ENCODE results near the gene APBB2.
"Not testable (repeated sequence)": the region's sequence is repeated elsewhere in the genome, so short reads cannot be mapped to it uniquely, and the experiment has no call there.

The APBB2 gene

GRCh38 chr4:40993296-40993693, 221.0 kb downstream of the APBB2 start:
- H3K4me1 Mint-ChIP-seq; H3K27ac Mint-ChIP-seq; H3K4me3 Mint-ChIP-seq; H3K36me3 Mint-ChIP-seq (ENCODE audit: low read depth); DNase-seq; H3K27me3 Mint-ChIP-seq; ATAC-seq; H3K9me3 Mint-ChIP-seq: not testable (repeated sequence)

- H3K4me3 Mint-ChIP-seq = no peak overlapping the region
- ATAC-seq (no peak), DNase-seq (no peak)
- peaks cover 6% of the 10 kb centered on the region for H3K4me1 Mint-ChIP-seq
- H3K27me3 Mint-ChIP-seq = peaks cover 6% of the 10 kb centered on the region
- no peaks in the 10 kb centered on the region for H3K9me3 Mint-ChIP-seq
- no peak overlapping the region for H3K27ac Mint-ChIP-seq
- no peaks in the 10 kb centered on the region for H3K36me3 Mint-ChIP-seq (ENCODE audit: low read depth)
These were observed 221.7 kb downstream of the APBB2 start for GRCh38 chr4:40992472-40993295.

- H3K4me1 Mint-ChIP-seq = peaks cover 6% of the 10 kb centered on the region
These were observed 222.4 kb downstream of the APBB2 start for GRCh38 chr4:40991908-40992307.

GRCh38 chr4:40990899-40991265, 223.5 kb downstream of the APBB2 start:
- no peak overlapping the region for H3K27ac Mint-ChIP-seq
- no peaks in the 10 kb centered on the region for H3K36me3 Mint-ChIP-seq (ENCODE audit: low read depth)
- DNase-seq (no peak), ATAC-seq (no peak)
- H3K27me3 Mint-ChIP-seq = peaks cover 2% of the 10 kb centered on the region
- H3K9me3 Mint-ChIP-seq = no peaks in the 10 kb centered on the region
- H3K4me1 Mint-ChIP-seq = peaks cover 6% of the 10 kb centered on the region
- H3K4me3 Mint-ChIP-seq = no peak overlapping the region

More at GRCh38 chr4:40991908-40992307, 222.4 kb downstream of the APBB2 start:
- Mint-ChIP-seq H3K4me3 (no peak overlapping the region), H3K36me3 (ENCODE audit: low read depth) (no peaks in the 10 kb centered on the region), H3K27ac (no peak overlapping the region), H3K9me3 (no peaks in the 10 kb centered on the region), H3K27me3 (peaks cover 6% of the 10 kb centered on the region)
- no peak for DNase-seq
- ATAC-seq = no peak

- Mint-ChIP-seq H3K4me3 (no peak overlapping the region), H3K36me3 (ENCODE audit: low read depth) (no peaks in the 10 kb centered on the region), H3K4me1 (peaks cover 6% of the 10 kb centered on the region), H3K27ac (no peak overlapping the region), H3K9me3 (no peaks in the 10 kb centered on the region), H3K27me3 (peaks cover 2% of the 10 kb centered on the region)
- DNase-seq (no peak), ATAC-seq (no peak)
These were observed 224.0 kb downstream of the APBB2 start for GRCh38 chr4:40990236-40990898.

- Mint-ChIP-seq H3K9me3 (no peaks in the 10 kb centered on the region), H3K4me1 (no peaks in the 10 kb centered on the region), H3K27ac (no peak overlapping the region), H3K4me3 (no peak overlapping the region), H3K36me3 (ENCODE audit: low read depth) (no peaks in the 10 kb centered on the region), H3K27me3 (peaks cover 4% of the 10 kb centered on the region)
- ATAC-seq = no peak
- DNase-seq = no peak
These were observed 227.2 kb downstream of the APBB2 start for GRCh38 chr4:40987151-40987550.

GRCh38 chr4:40986375-40986774, 228.0 kb downstream of the APBB2 start:
- Mint-ChIP-seq H3K4me1 (no peaks in the 10 kb centered on the region), H3K27me3 (peaks cover 1% of the 10 kb centered on the region), H3K4me3 (no peak overlapping the region), H3K27ac (no peak overlapping the region), H3K36me3 (ENCODE audit: low read depth) (no peaks in the 10 kb centered on the region), H3K9me3 (no peaks in the 10 kb centered on the region)
- DNase-seq = no peak
- no peak for ATAC-seq

GRCh38 chr4:40984051-40984450, 230.3 kb downstream of the APBB2 start:
- Mint-ChIP-seq H3K27ac (no peak overlapping the region), H3K36me3 (ENCODE audit: low read depth) (no peaks in the 10 kb centered on the region), H3K4me3 (no peak overlapping the region), H3K9me3 (peaks cover under 1% of the 10 kb centered on the region), H3K27me3 (peaks cover 1% of the 10 kb centered on the region), H3K4me1 (no peaks in the 10 kb centered on the region)
- DNase-seq (no peak), ATAC-seq (no peak)

- H3K27ac Mint-ChIP-seq = no peak overlapping the region
- H3K4me1 Mint-ChIP-seq = no peaks in the 10 kb centered on the region
- no peak overlapping the region for H3K4me3 Mint-ChIP-seq
- ATAC-seq (no peak), DNase-seq (no peak)
- peaks cover 5% of the 10 kb centered on the region for H3K27me3 Mint-ChIP-seq
- H3K9me3 Mint-ChIP-seq = peaks cover 12% of the 10 kb centered on the region
- no peaks in the 10 kb centered on the region for H3K36me3 Mint-ChIP-seq (ENCODE audit: low read depth)
These were observed 233.9 kb downstream of the APBB2 start for GRCh38 chr4:40980318-40980883.

- Mint-ChIP-seq H3K9me3 (peaks cover 12% of the 10 kb centered on the region), H3K27ac (no peak overlapping the region), H3K27me3 (peaks cover 6% of the 10 kb centered on the region), H3K4me1 (no peaks in the 10 kb centered on the region), H3K36me3 (ENCODE audit: low read depth) (no peaks in the 10 kb centered on the region), H3K4me3 (no peak overlapping the region)
- DNase-seq (no peak), ATAC-seq (no peak)
These were observed 235.8 kb downstream of the APBB2 start for GRCh38 chr4:40978548-40978947.

GRCh38 chr4:40976343-40976742, 238.0 kb downstream of the APBB2 start:
- peaks cover 12% of the 10 kb centered on the region for H3K9me3 Mint-ChIP-seq
- no peak overlapping the region for H3K4me3 Mint-ChIP-seq
- DNase-seq (no peak), ATAC-seq (no peak)
- no peak overlapping the region for H3K27ac Mint-ChIP-seq
- H3K27me3 Mint-ChIP-seq = peaks cover 7% of the 10 kb centered on the region
- no peaks in the 10 kb centered on the region for H3K4me1 Mint-ChIP-seq
- no peaks in the 10 kb centered on the region for H3K36me3 Mint-ChIP-seq (ENCODE audit: low read depth)

GRCh38 chr4:40972722-40973121, 241.6 kb downstream of the APBB2 start:
- H3K36me3 Mint-ChIP-seq (ENCODE audit: low read depth) = no peaks in the 10 kb centered on the region
- peaks cover 10% of the 10 kb centered on the region for H3K27me3 Mint-ChIP-seq
- DNase-seq = no peak
- no peak overlapping the region for H3K4me3 Mint-ChIP-seq
- no peak overlapping the region for H3K27ac Mint-ChIP-seq
- peaks cover 1% of the 10 kb centered on the region for H3K9me3 Mint-ChIP-seq
- no peaks in the 10 kb centered on the region for H3K4me1 Mint-ChIP-seq
- ATAC-seq = no peak

GRCh38 chr4:40971338-40971737, 243.0 kb downstream of the APBB2 start:
- Mint-ChIP-seq H3K4me3 (no peak overlapping the region), H3K9me3 (no peaks in the 10 kb centered on the region), H3K27me3 (peaks cover 10% of the 10 kb centered on the region), H3K4me1 (no peaks in the 10 kb centered on the region), H3K27ac (no peak overlapping the region), H3K36me3 (ENCODE audit: low read depth) (no peaks in the 10 kb centered on the region)
- ATAC-seq (no peak), DNase-seq (no peak)

GRCh38 chr4:40969501-40969900, 244.8 kb downstream of the APBB2 start:
- no peak for ATAC-seq
- H3K4me3 Mint-ChIP-seq = no peak overlapping the region
- no peaks in the 10 kb centered on the region for H3K4me1 Mint-ChIP-seq
- DNase-seq = no peak
- H3K27me3 Mint-ChIP-seq = peaks cover 4% of the 10 kb centered on the region
- H3K9me3 Mint-ChIP-seq = no peaks in the 10 kb centered on the region
- H3K27ac Mint-ChIP-seq = no peak overlapping the region
- no peaks in the 10 kb centered on the region for H3K36me3 Mint-ChIP-seq (ENCODE audit: low read depth)

- Mint-ChIP-seq H3K4me3 (no peak overlapping the region), H3K27ac (no peak overlapping the region), H3K4me1 (no peaks in the 10 kb centered on the region)
These were observed 246.8 kb downstream of the APBB2 start for GRCh38 chr4:40967550-40967949.

More at GRCh38 chr4:40967550-40967949, 246.8 kb downstream of the APBB2 start:
- DNase-seq = no peak
- H3K27me3 Mint-ChIP-seq = peaks cover 4% of the 10 kb centered on the region
- no peaks in the 10 kb centered on the region for H3K9me3 Mint-ChIP-seq
- H3K36me3 Mint-ChIP-seq (ENCODE audit: low read depth) = no peaks in the 10 kb centered on the region
- no peak for ATAC-seq

Data from activated naive CD8-positive, alpha-beta T cell treated with anti-CD3 and anti-CD28 coated beads, Interleukin-2, amount 50 U/mL, for 24 hours (primary cell).